GM18505 (cell line): ENCODE measurements around the gene RRAD.
A peak's percentile ranks its signal among the peaks of the same experiment; 100 is the strongest.

Source experiments
- ATAC-seq: cut with Tn5 transposase; IDR thresholded peaks from one replicate; pipeline ENCODE4 v1.9.1; 2021; ENCODE audit not compliant: unreplicated experiment
- POLR2A ChIP-seq: IDR thresholded peaks from 4 replicates; pipeline ENCODE4 v1.6.1; 2011; ENCODE audit warnings: borderline replicate concordance; ENCODE audit not compliant: insufficient read depth, insufficient read length; ENCODE audit errors: extremely low read depth

RRAD gene

GRCh38 chr16:66934138-66934838 lies 9.0 kb upstream of the RRAD start, which contains the start of gene CIAO2B:
Gene CIAO2B (minus strand): TSS chr16:66934402. CDS start chr16:66934364, 38 bp downstream.
- peak; percentile 91 for TF ChIP-seq POLR2A
- peak; percentile 70 for ATAC-seq

GRCh38 chr16:66933776-66934137 lies 8.4 kb upstream of the RRAD start:
- no peak for ATAC-seq
- no peak for TF ChIP-seq POLR2A

GRCh38 chr16:66932076-66932475 lies 6.7 kb upstream of the RRAD start:
- no peak for ATAC-seq
- TF ChIP-seq POLR2A = no peak

- no peak for TF ChIP-seq POLR2A
- ATAC-seq = no peak
Measured at GRCh38 chr16:66931665-66932064, 6.3 kb upstream of the RRAD start.

GRCh38 chr16:66930189-66930588 lies 4.9 kb upstream of the RRAD start:
- ATAC-seq = no peak
- TF ChIP-seq POLR2A = no peak

- no peak for TF ChIP-seq POLR2A
- no peak for ATAC-seq
Measured at GRCh38 chr16:66928702-66929388, 3.5 kb upstream of the RRAD start.

GRCh38 chr16:66927918-66928649 lies 2.7 kb upstream of the RRAD start:
- TF ChIP-seq POLR2A = no peak
- no peak for ATAC-seq

GRCh38 chr16:66926961-66927436 lies 1.7 kb upstream of the RRAD start:
- TF ChIP-seq POLR2A = no peak
- no peak for ATAC-seq

GRCh38 chr16:66926171-66926947 lies 1.0 kb upstream of the RRAD start:
- no peak for ATAC-seq
- TF ChIP-seq POLR2A = no peak

GRCh38 chr16:66924527-66925321 lies 611 bp downstream of the RRAD start:
- ATAC-seq = no peak
- no peak for TF ChIP-seq POLR2A

- ATAC-seq = no peak
Measured at GRCh38 chr16:66923866-66924265, 1.5 kb downstream of the RRAD start.

GRCh38 chr16:66923247-66923731 lies 2.0 kb downstream of the RRAD start:
- ATAC-seq = no peak
- no peak for TF ChIP-seq POLR2A

More at GRCh38 chr16:66923866-66924265, 1.5 kb downstream of the RRAD start:
- no peak for TF ChIP-seq POLR2A
